CD4-positive, alpha-beta memory T cell (primary cell): ENCODE data around the gene PRDM16. TPM values are rescaled to one million over a fixed set of nuclear protein-coding genes. Genes with fewer than 3 reads are reported as not detected.
A peak's percentile ranks its signal among the peaks of the same experiment; 100 is the strongest.

Source experiments
- CTCF ChIA-PET: fragments of 350-600 bp; sonication (Branson Sonifier 250); formaldehyde crosslinking; loops from one replicate; lab custom pipeline; 2021; ENCODE audit warnings: inconsistent platforms; ENCODE audit not compliant: partially characterized antibody; lab: Charles Lee
- POLR2A ChIA-PET: fragments of 350-600 bp; sonication (Branson Sonifier 250); formaldehyde crosslinking; loops from one replicate; lab custom pipeline; 2021; ENCODE audit not compliant: partially characterized antibody; lab: Charles Lee
- DNase-seq, 5 donors: peaks; one replicate each; pipeline versions ENCODE4 v3.0.0 to v3.0.0-alpha.2; 2020 to 2022; ENCODE audit warnings: mixed read lengths in 1 of 5
- H3K27ac ChIP-seq: one replicate; pipeline ENCODE4 v1.7.0; 2013; ENCODE audit warnings: low read depth, low read length
- H3K27me3 ChIP-seq: 2 replicates; pipeline ENCODE4 v1.7.0; 2013; ENCODE audit warnings: mild to moderate bottlenecking, low read length, moderate library complexity; ENCODE audit not compliant: insufficient read depth
- H3K36me3 ChIP-seq: 2 replicates; pipeline ENCODE4 v1.7.0; 2013; ENCODE audit warnings: mild to moderate bottlenecking, low read length, moderate library complexity; ENCODE audit not compliant: insufficient read depth
- H3K4me1 ChIP-seq: 2 replicates; pipeline ENCODE4 v1.7.0; 2013; ENCODE audit warnings: mild to moderate bottlenecking, low read length, moderate library complexity; ENCODE audit not compliant: insufficient read depth
- H3K4me3 ChIP-seq, 2 donors: one replicate each; pipeline ENCODE4 v1.7.0; 2013; ENCODE audit warnings: low read length in 2 of 2, mild to moderate bottlenecking in 1 of 2
- H3K9me3 ChIP-seq, 2 donors: one replicate each; pipeline ENCODE4 v1.7.0; 2013; ENCODE audit warnings: low read length in 2 of 2, control low read depth in 1 of 2; ENCODE audit not compliant: control insufficient read depth in 1 of 2
- H3K27ac Mint-ChIP-seq, 7 donors: one replicate each; pipeline ENCODE4 v1.8.0; 2020 to 2021; ENCODE audit warnings: mixed read lengths in 7 of 7, mild to moderate bottlenecking in 6 of 7, inconsistent platforms in 3 of 7, moderate library complexity in 3 of 7
- H3K27me3 Mint-ChIP-seq, 2 donors: one replicate each; pipeline ENCODE4 v1.8.0; 2020 to 2021; ENCODE audit warnings: mixed read lengths in 2 of 2
- H3K36me3 Mint-ChIP-seq, 2 donors: one replicate each; pipeline ENCODE4 v1.8.0; 2020 to 2021; ENCODE audit warnings: mixed read lengths in 2 of 2, inconsistent platforms in 1 of 2, mild to moderate bottlenecking in 1 of 2
- H3K4me1 Mint-ChIP-seq, 4 donors: one replicate each; pipeline ENCODE4 v1.8.0; 2020 to 2021; ENCODE audit warnings: mixed read lengths in 4 of 4, mild to moderate bottlenecking in 1 of 4
- H3K4me3 Mint-ChIP-seq, 8 donors: one replicate each; pipeline ENCODE4 v1.8.0; 2020 to 2021; ENCODE audit warnings: mixed read lengths in 8 of 8, mild to moderate bottlenecking in 7 of 8, moderate library complexity in 6 of 8, inconsistent platforms in 3 of 8
- H3K9me3 Mint-ChIP-seq, 8 donors: one replicate each; pipeline ENCODE4 v1.8.0; 2020 to 2021; ENCODE audit warnings: mixed read lengths in 8 of 8, mild to moderate bottlenecking in 5 of 8, inconsistent platforms in 3 of 8, moderate library complexity in 1 of 8
- intact Hi-C: fragments of 100-400 bp; cut with micrococcal nuclease; formaldehyde crosslinking; loops from one replicate; pipeline ENCODE4 v1.15.1; 2023
- polyA plus RNA-seq, 2 donors: library from polyadenylated mRNA; unstranded; fragments of 300-500 nt; fragmentation: Illumina TruSeq; gene quantifications; one replicate each; pipeline ENCODE4 v1.2.3, GENCODE V29; 2021
- total RNA-seq, 2 experiments: library from RNA; stranded (reverse); gene quantifications; one replicate each; pipeline ENCODE4 v1.2.3, GENCODE V29; 2021

PRDM16 gene
- total and polyA plus RNA-seq, 4 experiments from 2014 or later = not detected

DNA sequence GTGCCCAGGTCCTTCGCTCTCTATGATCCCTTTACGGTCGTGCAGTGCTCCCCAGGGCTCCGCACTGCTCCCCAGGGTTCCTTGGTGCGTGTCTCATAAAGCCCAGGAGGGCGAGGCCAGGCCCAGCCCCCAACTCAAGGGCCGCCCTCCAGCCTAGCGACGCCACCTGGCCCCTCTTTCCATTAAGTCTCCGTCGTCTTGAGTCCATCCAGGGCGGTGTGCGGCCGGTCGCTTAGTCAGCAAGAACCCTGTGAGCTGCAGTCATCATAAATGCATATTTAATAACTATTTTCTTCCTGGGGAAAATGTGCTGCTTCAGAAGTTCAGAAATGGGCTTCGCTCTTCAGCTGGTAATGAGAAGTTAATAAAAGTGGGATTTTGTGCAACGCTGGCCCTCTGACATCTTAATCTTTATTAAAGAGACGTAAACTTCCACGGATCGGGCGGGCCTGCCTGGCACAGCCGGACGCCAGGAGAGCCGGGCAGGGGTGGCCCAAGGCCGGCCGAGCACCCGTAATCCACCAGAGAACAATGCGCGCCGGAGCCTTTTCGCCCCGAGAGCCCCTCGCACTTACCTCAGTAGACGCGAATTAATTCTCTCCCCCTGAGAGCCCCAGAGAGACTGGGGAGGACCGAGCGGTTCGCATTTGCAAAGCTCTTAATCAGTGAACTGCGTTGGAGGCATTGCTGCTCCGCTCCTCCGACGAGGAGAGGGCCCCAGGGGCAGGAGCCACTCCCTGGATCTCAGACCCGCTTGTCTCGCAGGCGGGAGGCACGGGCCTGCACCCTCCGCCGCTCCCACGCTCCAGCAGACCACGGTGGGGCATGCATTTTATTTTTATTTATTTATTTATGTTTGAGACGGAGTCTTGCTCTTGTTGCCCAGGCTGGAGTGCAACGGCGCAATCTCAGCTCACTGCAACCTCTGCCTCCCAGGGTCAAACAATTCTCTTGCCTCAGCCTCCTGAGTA lies 197.1 kb downstream of the PRDM16 start:
- CTCF ChIA-PET = no interaction called here
- Mint-ChIP-seq H3K4me3 (no peak overlapping the region), H3K27ac (no peak overlapping the region), H3K4me1 (no peaks in the 10 kb centered on the region), H3K27me3 (peaks cover 1 to 3% of the 10 kb centered on the region in 2 donors), H3K9me3 (peaks cover 0 to 6% (median 0%) of the 10 kb centered on the region in 8 donors), H3K36me3 (no peaks in the 10 kb centered on the region)
- H3K36me3 ChIP-seq = no peaks in the 10 kb centered on the region
- no peak overlapping the region for H3K27ac ChIP-seq
- no peaks in the 10 kb centered on the region for H3K4me1 ChIP-seq
- H3K9me3 ChIP-seq = no peaks in the 10 kb centered on the region
- no peak overlapping the region for H3K4me3 ChIP-seq
- H3K27me3 ChIP-seq = no peaks in the 10 kb centered on the region
- POLR2A ChIA-PET = no interaction called here
- no peak for DNase-seq
- intact Hi-C loops = no loop called here

DNA sequence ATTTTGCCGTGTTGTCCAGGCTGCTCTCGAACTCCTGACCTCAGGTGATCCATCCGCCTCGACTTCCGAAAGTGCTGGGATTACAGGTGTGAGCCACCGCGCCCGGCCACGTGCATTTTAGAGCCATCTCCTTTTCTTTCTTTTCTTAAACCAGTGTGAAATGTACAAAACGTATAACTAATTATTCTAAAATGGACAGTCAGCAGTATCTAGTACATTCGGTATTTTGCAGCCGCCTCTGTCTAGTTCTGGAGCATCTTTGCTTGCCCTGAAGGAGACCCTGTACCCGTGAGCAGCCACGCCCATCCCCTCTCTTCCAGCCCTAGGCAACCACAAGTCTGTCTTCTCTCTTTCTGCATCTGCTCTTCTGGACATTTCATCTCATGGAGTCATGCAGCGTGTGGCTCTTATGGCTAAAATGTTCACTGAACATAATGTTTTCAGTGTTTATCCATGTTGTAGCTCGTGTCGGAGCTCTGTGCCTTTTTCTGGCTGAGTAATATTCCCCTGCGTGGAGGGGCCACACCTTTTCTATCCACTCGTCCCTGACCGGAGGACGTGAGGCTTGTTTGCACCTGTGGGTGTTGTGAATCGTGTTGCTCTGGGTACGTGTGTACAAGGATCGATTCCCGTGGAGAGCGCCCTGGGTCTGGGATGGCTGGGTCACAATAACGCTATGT lies 198.0 kb downstream of the PRDM16 start:
- Histone ChIP-seq H3K4me1 (no peaks in the 10 kb centered on the region), H3K27me3 (no peaks in the 10 kb centered on the region), H3K9me3 (no peaks in the 10 kb centered on the region), H3K27ac (no peak overlapping the region), H3K36me3 (no peaks in the 10 kb centered on the region), H3K4me3 (no peak overlapping the region)
- no peaks in the 10 kb centered on the region for H3K36me3 Mint-ChIP-seq
- H3K27me3 Mint-ChIP-seq = peaks cover 1 to 3% of the 10 kb centered on the region in 2 donors
- H3K4me1 Mint-ChIP-seq = no peaks in the 10 kb centered on the region
- H3K27ac Mint-ChIP-seq = no peak overlapping the region
- intact Hi-C loops = no loop called here
- DNase-seq = no peak
- ChIA-PET CTCF (no interaction called here), POLR2A (no interaction called here)
- peaks cover 0 to 6% (median 0%) of the 10 kb centered on the region in 8 donors for H3K9me3 Mint-ChIP-seq
- H3K4me3 Mint-ChIP-seq = no peak overlapping the region

DNA sequence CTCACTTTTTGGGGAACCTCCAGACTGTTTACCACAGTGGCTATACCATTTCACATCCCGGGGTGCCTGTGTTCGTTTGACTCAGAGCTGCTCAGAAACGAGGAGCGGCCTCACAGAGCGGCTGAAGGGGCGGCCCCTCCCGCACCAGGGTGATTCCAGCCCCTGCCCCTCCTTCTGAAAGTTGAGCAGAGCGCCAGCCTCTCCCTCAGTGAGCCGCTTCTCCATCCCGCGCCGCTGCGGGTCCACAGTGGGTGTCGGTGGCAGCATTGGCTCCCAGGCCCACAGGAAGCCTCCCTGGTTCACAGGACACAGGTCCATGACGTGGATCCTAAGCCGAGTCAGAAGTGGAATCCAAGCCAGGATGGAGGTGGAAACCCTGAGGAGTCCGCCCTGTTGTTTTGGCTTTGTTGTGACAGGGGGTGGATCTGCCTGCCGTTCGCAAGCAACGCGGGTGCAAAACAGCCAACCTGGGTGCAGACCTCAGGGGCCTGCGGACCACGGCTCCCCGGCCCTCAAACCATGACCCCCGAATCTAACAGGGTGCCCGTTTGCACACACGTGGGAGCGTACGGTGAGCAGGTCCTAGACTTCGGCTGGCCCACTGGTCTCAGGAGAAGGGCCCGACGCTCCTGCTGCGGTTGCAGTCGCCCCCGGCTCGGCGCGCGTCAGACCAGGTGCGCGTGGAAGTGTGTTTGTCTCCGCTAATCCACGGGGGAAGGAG lies 198.7 kb downstream of the PRDM16 start:
- peaks cover 1 to 3% of the 10 kb centered on the region in 2 donors for H3K27me3 Mint-ChIP-seq
- H3K36me3 ChIP-seq = no peaks in the 10 kb centered on the region
- no peak overlapping the region for H3K4me3 Mint-ChIP-seq
- ChIA-PET CTCF (no interaction called here), POLR2A (no interaction called here)
- peaks cover 0 to 6% (median 0%) of the 10 kb centered on the region in 8 donors for H3K9me3 Mint-ChIP-seq
- no peaks in the 10 kb centered on the region for H3K27me3 ChIP-seq
- intact Hi-C loops = no loop called here
- no peaks in the 10 kb centered on the region for H3K36me3 Mint-ChIP-seq
- no peaks in the 10 kb centered on the region for H3K4me1 Mint-ChIP-seq
- H3K27ac Mint-ChIP-seq = no peak overlapping the region
- no peaks in the 10 kb centered on the region for H3K4me1 ChIP-seq
- H3K4me3 ChIP-seq = no peak overlapping the region
- H3K9me3 ChIP-seq = no peaks in the 10 kb centered on the region
- no peak overlapping the region for H3K27ac ChIP-seq
- no peak for DNase-seq

DNA sequence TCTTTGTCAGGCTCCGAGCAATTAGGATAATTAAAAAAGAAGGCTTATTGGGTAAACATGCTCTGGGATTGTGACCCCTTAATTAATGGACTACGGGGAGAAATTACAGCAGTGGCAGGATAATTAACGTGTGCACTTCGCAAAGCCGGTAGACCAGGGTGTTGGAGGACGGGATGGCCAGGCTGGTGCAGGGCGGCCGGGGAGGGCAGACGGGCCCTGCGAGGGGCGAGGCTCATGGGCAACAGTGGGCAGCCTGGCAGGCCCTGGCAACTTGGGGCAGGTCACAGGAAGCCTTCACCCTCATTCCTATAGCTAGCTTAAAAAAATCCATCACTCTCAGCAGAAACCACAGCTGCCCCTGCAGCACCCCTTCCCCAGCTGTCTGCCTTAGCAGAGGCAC lies 199.3 kb downstream of the PRDM16 start:
- H3K4me1 ChIP-seq = no peaks in the 10 kb centered on the region
- no peaks in the 10 kb centered on the region for H3K36me3 Mint-ChIP-seq

DNA sequence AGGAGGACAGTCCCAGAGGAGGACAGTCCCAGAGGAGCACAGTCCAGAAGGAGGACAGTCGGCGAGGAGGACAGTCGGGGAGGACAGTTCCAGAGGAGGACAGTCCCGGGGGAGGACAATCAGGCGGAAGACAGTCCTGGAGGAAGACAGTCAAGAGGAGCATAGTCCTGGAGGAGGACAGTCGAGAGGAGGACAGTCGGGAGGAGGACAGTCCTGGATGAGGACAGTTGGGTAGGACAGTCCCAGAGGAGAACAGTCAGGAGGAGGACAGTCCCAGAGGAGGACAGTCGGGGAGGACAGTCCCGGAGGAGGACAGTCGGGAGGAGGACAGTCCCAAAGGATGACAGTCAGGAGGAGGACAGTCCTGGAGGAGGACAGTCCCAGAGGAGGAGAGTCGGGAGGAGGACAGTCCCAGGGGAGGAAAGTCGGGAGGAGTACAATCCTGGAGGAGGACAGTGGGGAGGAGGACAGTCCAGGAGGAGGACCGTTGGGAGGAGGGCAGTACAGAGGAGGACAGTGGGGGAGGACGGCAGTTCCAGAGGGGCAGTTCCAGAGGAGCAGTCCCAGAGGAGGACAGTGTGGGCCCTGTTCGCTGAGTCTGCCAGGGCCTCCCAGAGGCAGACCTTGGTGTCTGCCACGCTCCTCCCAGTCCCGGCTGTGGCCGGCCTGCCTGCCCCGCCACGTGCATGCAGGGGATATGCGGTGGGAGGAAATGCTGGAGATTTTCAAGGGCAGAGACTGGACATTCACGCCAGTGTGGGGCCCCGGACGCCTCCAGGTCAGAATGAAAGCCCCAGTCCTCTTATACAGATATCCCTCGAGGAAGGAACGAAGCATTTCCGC lies 201.6 kb downstream of the PRDM16 start:
- no peaks in the 10 kb centered on the region for H3K27me3 ChIP-seq
- H3K4me1 ChIP-seq = no peaks in the 10 kb centered on the region
- H3K27me3 Mint-ChIP-seq = peaks cover 0 to 1% of the 10 kb centered on the region in 2 donors
- H3K4me3 Mint-ChIP-seq = no peak overlapping the region
- H3K36me3 Mint-ChIP-seq = no peaks in the 10 kb centered on the region
- no peaks in the 10 kb centered on the region for H3K36me3 ChIP-seq
- H3K9me3 Mint-ChIP-seq = peaks cover 0 to 3% (median 0%) of the 10 kb centered on the region in 8 donors
- CTCF ChIA-PET = no interaction called here
- H3K4me3 ChIP-seq = no peak overlapping the region
- H3K27ac Mint-ChIP-seq = no peak overlapping the region
- intact Hi-C loops = no loop called here
- DNase-seq = no peak
- no peaks in the 10 kb centered on the region for H3K4me1 Mint-ChIP-seq
- POLR2A ChIA-PET = no interaction called here
- no peaks in the 10 kb centered on the region for H3K9me3 ChIP-seq
- H3K27ac ChIP-seq = no peak overlapping the region

More for the DNA sequence above, 199.3 kb downstream of the PRDM16 start:
- Histone ChIP-seq H3K27ac (no peak overlapping the region), H3K27me3 (no peaks in the 10 kb centered on the region), H3K9me3 (no peaks in the 10 kb centered on the region), H3K4me3 (no peak overlapping the region), H3K36me3 (no peaks in the 10 kb centered on the region)
- intact Hi-C loops = no loop called here
- no peak for DNase-seq
- ChIA-PET POLR2A (no interaction called here), CTCF (no interaction called here)
- H3K4me1 Mint-ChIP-seq = no peaks in the 10 kb centered on the region
- no peak overlapping the region for H3K4me3 Mint-ChIP-seq
- H3K27ac Mint-ChIP-seq = no peak overlapping the region
- peaks cover 1 to 3% of the 10 kb centered on the region in 2 donors for H3K27me3 Mint-ChIP-seq
- H3K9me3 Mint-ChIP-seq = peaks cover 0 to 6% (median 0%) of the 10 kb centered on the region in 8 donors

DNA sequence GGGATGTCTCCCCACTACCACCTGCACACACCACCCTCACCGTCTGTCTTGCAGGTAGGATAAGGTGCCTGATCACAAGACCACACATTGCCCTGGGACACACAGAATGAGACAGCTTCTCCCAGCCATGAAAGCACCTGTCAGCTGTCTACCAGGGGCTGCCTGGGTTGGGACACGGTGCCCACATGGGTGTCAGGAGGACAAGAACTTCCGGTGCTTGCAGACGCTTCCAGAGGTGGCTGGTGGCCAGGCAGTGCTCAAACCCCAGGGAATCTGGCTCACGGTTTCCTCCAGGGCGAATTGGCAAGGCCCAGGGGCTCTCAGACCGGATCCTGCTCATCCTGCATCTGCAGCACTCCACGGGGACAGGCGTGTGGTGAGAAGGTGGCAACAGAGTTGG lies 202.9 kb downstream of the PRDM16 start:
- Histone ChIP-seq H3K4me1 (no peaks in the 10 kb centered on the region), H3K9me3 (no peaks in the 10 kb centered on the region), H3K36me3 (no peaks in the 10 kb centered on the region), H3K4me3 (no peak overlapping the region), H3K27ac (no peak overlapping the region), H3K27me3 (no peaks in the 10 kb centered on the region)
- Mint-ChIP-seq H3K4me3 (no peak overlapping the region), H3K4me1 (no peaks in the 10 kb centered on the region), H3K36me3 (no peaks in the 10 kb centered on the region), H3K27me3 (peaks cover 0 to 1% of the 10 kb centered on the region in 2 donors), H3K9me3 (peaks cover 0 to 3% (median 0%) of the 10 kb centered on the region in 8 donors), H3K27ac (peak overlapping the region in 1 of 7 donors; percentile 59)
- POLR2A ChIA-PET = no interaction called here
- no peak for DNase-seq
- CTCF ChIA-PET = no interaction called here
- intact Hi-C loops = no loop called here
